ENCODE data around the gene TMC7. TPM values are rescaled to one million over a fixed set of nuclear protein-coding genes. Genes with fewer than 3 reads are reported as not detected.

The TMC7 gene
- total RNA-seq, 2 donors from 2014 or later, result 0.85 to 1.2 TPM

DNA sequence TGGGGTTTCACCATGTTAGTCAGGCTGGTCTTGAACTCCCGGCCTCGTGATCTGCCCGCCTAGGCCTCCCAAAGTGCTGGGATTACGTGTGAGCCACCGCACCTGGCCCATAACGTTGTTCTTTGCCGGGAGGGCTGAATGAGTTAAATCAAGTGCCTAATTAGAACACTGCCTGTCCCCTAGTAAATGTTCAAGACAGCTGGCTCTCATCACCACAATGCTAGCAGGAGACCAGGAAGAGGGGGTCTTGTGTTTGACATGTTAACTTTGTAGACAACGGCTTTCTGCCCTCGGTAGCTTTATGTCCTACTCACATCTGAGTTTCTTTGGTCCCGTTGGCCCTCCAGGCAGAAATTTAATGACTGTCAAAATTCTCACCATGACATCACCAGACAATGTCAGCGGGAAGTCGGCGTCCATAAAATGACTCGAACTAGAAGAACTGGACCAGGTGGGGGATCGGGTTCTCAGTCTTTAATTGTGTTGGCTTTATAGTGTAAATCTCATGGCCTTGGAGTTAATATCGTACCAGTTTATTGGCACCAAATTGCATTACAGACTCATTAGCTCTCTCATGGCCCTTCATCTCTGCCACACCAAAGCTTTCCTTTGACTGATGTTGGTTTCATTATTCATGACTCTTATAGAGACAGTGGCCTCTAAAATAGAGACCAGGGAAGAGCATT, 118.6 kb downstream of the TMC7 start:
- intact Hi-C loops (cut with DNase I), result no loop called here
- ATAC-seq (no peak), DNase-seq (no peak)

DNA sequence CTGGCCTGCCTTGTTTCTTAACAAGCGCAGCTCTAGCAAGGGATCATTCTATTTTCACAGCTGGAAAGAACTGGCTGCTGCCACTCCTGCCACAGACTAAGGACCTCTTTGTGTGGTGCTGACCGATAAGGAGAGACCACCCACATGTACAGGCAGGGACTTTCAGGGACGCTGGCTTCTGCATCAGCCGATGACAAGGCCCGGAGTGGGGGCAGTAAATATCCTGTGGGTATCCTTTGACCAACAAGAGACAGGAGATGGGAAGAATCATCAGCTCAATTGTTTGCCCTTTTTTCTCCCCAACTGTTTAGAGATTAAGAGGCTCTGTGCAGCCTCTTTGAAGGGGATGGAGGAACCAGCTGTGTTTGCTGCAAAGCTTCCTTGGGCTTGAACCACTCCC, 120.9 kb downstream of the TMC7 start:
- DNase-seq (no peak), ATAC-seq (no peak)
- intact Hi-C loops (cut with DNase I), result no loop called here

DNA sequence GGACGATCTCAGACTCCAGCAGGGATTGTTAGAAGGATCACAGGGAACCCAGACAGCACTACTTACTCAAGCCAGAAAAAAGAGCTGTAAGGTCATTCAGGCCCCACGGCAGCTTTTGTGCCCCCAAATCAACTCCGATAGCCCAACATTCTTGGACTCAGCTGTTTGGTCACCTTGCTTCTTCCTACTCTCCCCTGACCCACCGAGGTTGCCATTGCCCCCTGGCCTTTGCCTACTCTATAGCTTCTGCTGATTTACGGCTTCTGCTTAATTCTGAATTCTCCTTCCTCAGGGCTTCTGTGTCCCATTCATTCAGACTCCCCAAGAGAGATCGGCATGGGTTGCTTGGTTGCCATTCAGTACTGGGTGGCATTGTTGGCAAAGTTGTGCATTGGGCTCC, 121.4 kb downstream of the TMC7 start:
- intact Hi-C loops (cut with DNase I), result no loop called here
- no peak for DNase-seq
- no peak for ATAC-seq

DNA sequence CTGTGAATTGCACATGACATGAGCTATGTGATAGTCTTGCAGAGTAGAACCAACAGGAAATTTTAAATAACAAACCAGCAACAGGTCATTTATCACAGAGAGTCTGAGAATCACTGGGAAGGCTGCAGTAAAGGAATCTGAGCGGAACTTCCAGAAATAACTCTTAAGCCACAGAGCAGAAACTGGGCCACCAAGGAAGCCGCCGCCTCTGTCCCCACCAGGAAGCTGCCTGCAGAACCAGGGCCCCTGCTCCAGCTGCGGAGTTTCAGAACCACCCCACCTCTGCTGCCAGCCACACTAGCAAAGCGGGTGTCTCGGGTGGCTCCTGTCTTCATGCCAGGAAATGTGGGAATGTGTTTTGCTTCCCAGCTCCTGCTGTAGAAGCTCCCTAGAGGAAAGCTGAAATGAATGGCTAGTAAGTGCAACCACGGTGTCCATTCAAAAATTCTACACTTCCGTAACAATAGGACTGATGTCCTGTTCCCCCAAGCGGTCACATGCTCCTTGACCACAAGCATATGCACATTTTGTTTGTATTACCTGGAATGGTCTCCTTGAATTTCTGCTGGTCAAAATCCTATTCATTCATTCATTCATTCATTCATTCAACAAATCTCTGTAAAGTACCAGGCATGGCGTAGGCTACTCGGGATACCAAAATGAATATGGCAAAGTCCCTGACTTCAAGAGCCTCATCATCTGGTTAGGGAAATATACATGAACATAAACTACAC, 122.3 kb downstream of the TMC7 start:
- no peak for DNase-seq
- no peak for ATAC-seq
- intact Hi-C loops (cut with DNase I), result no loop called here

DNA sequence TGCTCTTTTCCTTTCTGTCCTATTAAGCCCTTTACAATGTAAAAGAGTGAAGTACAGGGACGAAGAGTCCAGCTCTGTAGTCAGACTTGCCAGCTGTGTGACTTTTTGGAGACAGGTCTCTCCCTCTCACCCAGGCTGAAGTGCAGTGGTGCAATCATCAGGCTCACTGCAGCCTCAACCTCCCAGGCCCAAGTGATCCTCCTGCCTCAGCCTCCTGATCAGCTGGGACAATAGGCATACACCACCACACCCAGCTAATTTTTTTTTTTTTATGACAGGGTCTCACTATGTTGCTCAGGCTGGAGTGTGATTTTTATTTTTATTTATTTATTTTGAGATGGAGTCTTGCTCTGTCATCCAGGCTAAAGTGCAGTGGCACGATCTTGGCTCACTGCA, 122.9 kb downstream of the TMC7 start:
- ATAC-seq, result no peak
- intact Hi-C loops (cut with DNase I), result no loop called here
- no peak for DNase-seq

DNA sequence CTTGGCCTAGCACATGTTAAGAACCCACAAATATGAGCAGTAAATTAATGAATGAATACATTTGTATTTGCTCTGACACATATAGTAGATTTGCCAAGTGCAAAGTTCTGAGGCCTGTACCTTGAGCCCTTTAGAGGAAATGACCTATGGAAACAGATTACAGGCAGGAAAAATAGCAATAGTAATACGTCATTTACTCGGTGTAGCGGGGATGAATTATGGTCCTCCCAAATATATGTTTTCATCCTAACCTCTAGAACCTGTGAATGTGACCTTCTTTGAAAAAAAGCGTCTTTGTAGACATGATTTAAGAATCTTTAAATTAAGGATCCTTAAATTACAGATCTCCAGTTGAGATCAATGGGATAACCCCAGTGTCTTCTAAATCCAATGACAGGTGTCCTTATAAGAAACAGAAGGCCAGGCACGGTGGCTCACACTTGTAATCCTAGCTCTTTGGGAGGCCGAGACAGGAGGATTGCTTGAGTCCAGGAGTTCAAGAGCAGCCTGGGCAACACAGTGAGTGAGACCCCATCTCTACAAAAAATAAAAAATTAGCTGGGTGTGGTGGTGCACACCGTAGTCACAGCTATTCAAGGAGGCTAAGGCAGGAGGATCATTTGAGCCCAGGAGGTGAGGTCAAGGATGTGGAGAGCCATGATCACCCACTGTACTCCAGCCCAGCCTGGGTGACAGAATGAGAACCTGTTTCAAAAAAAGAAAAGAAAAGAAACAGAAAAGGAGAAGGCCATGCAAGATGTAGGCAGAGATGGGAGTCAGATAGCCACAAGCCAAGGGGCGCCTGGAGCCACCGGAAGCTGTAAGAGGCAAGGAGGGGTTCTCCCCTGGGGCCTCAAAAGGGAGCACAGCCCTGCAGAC, 124.9 kb downstream of the TMC7 start:
- ATAC-seq (no peak), DNase-seq (no peak)
- intact Hi-C loops (cut with DNase I), result no loop called here

DNA sequence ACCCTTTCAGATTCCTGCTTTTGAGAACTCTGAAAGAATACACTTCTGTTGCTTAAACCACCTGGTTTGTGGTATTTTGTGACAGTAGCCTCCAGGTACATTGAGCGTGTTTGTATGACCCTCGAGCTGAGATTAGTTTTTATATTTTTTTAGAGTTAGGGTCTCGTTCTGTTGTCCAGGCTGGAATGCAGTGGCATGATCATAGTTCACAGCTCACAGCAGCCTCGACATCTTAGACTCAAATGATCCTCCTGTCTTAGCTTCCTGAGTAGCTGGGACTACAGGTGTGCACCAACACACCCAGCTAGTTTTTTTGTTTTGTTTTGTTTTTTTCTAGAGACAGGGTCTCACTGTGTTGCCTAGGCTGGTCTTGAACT, 125.5 kb downstream of the TMC7 start:
- DNase-seq (no peak), ATAC-seq (no peak)
- intact Hi-C loops (cut with DNase I), result no loop called here

DNA sequence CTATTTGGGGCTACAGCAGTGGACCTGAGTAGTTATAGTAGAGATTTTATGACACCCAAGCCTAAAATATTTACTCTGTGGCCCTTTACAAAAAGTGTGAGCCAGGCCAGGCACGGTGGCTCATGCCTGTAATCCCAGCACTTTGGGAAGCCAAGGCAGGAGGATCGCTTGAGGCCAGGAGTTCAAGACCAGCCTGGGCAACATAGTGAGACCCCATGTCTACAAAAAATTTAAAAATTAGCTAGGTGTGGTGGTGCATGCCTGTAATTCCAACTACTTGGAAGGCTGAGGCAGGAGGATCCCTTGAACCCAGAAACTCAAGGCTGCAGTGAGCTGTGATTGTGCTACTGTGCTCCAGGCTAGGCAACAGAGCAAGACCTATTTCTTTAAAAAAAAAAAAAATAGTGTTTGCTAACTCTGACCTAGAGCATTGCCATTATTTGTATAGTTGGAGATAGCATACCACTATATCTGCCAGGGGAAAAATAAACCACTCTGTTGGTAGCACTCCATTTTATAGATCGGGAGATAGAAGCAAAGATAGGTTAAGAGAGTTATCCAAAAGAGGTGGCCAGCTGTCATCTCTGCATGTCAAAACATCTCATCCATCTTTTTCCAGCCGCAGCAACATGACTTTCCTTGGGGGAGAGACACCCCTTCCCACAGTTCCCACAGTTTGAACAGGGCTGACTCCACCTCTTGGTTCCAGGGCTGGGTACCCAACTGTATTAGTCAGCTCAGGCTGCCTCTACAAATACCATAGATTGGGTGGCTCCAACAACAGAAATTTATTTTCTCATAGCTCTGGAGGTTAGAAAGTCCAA, 127.0 kb downstream of the TMC7 start:
- ATAC-seq (no peak), DNase-seq (no peak)
- intact Hi-C loops (cut with DNase I), result no loop called here

DNA sequence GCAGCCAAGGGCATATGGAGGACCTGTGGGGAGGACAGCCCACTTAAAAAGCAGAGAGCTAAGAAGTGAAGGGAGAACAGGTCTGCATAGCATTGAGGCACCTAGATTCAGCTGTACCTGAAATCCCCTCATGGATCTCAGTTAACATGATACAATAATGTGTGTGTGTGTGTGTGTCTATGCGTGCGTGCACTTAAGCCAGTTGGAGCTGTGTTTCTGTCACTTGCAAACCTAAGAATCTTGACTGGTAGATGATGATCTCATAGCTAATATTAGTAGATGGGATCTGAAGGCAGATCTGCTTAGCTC, 128.3 kb downstream of the TMC7 start:
- ATAC-seq, result no peak
- intact Hi-C loops (cut with DNase I), result no loop called here
- DNase-seq, result no peak

Other genes starting within 250 kb of the TMC7 start
- 100 to 1,000 TPM; 749 to 791 TPM for gene RPS15A, start 193.6 kb upstream of the TMC7 start, total RNA-seq
- gene ARL6IP1, start 182.4 kb upstream of the TMC7 start, total RNA-seq, result 10 to 100 TPM; 37.0 to 39.8 TPM
- 10 to 100 TPM; 37.7 to 41.9 TPM for gene SMG1, start 57.5 kb upstream of the TMC7 start, total RNA-seq
- 10 to 100 TPM; 30.6 to 31.5 TPM for gene COQ7, start 83.7 kb downstream of the TMC7 start, total RNA-seq
- 10 to 100 TPM; 23.3 to 40.7 TPM for gene ITPRIPL2, start 130.0 kb downstream of the TMC7 start, total RNA-seq
- gene SYT17, start 184.3 kb downstream of the TMC7 start, total RNA-seq, result 1 to 10 TPM in 1 of 2 donors, under 1 TPM in 1; 0.52 to 1.4 TPM

Measured in left cardiac atrium (tissue), 4 donors.